ENCODE results near the gene HSD17B1. TPM values are rescaled to one million over a fixed set of nuclear protein-coding genes. Genes with fewer than 3 reads are reported as not detected.

Gene HSD17B1
- total and polyA plus RNA-seq, 2 of the 13 experiments (the other 11 are each of a cell fraction or from before 2014, with no cell fraction given), result 0.54 to 0.93 TPM

DNA sequence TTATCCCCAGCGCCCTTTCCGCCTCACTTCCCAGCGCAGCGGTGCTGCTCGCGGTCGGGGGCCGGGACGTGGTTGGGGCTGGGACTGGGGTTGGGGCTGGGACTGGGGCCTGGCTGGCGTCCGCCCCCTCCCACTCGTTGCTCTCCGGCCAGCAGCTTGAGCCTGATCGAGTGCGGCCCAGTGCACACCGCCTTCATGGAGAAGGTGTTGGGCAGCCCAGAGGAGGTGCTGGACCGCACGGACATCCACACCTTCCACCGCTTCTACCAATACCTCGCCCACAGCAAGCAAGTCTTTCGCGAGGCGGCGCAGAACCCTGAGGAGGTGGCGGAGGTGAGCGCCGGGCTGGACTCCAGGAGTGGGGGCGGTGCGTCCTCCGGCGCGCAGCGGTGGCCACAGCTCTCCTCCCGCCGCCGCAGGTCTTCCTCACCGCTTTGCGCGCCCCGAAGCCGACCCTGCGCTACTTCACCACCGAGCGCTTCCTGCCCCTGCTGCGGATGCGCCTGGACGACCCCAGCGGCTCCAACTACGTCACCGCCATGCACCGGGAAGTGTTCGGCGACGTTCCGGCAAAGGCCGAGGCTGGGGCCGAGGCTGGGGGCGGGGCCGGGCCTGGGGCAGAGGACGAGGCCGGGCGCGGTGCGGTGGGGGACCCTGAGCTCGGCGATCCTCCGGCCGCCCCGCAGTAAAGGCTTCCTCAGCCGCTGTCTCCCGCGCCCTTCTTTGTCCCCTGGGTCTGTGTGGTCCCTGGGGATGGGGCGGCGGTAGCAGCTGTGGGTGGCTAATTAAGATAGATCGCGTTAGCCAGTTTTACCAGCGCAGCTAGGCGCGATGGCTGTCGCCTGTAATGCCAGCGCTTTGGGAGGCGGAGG, 1.8 kb downstream of the HSD17B1 start (continued):
- TF ChIP-seq, protein P1, sequence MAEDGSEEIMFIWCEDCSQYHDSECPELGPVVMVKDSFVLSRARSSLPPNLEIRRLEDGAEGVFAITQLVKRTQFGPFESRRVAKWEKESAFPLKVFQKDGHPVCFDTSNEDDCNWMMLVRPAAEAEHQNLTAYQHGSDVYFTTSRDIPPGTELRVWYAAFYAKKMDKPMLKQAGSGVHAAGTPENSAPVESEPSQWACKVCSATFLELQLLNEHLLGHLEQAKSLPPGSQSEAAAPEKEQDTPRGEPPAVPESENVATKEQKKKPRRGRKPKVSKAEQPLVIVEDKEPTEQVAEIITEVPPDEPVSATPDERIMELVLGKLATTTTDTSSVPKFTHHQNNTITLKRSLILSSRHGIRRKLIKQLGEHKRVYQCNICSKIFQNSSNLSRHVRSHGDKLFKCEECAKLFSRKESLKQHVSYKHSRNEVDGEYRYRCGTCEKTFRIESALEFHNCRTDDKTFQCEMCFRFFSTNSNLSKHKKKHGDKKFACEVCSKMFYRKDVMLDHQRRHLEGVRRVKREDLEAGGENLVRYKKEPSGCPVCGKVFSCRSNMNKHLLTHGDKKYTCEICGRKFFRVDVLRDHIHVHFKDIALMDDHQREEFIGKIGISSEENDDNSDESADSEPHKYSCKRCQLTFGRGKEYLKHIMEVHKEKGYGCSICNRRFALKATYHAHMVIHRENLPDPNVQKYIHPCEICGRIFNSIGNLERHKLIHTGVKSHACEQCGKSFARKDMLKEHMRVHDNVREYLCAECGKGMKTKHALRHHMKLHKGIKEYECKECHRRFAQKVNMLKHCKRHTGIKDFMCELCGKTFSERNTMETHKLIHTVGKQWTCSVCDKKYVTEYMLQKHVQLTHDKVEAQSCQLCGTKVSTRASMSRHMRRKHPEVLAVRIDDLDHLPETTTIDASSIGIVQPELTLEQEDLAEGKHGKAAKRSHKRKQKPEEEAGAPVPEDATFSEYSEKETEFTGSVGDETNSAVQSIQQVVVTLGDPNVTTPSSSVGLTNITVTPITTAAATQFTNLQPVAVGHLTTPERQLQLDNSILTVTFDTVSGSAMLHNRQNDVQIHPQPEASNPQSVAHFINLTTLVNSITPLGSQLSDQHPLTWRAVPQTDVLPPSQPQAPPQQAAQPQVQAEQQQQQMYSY (CRISPR knock-in tag; IDR thresholded peaks at IDR 0.05), result no peak; the same call in 1 of the 2 replicates
- no peak for TF ChIP-seq HDAC6 (IDR thresholded peaks at IDR 0.05; ENCODE audit: low read depth, low read length)
- no peak for TF ChIP-seq PRPF4 (IDR thresholded peaks at IDR 0.05; ENCODE audit: low read depth, low read length, poor library complexity, severe bottlenecking)
- TF ChIP-seq, protein P2, sequence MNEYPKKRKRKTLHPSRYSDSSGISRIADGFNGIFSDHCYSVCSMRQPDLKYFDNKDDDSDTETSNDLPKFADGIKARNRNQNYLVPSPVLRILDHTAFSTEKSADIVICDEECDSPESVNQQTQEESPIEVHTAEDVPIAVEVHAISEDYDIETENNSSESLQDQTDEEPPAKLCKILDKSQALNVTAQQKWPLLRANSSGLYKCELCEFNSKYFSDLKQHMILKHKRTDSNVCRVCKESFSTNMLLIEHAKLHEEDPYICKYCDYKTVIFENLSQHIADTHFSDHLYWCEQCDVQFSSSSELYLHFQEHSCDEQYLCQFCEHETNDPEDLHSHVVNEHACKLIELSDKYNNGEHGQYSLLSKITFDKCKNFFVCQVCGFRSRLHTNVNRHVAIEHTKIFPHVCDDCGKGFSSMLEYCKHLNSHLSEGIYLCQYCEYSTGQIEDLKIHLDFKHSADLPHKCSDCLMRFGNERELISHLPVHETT (CRISPR knock-in tag; conservative IDR thresholded peaks at IDR 0.05), result peak; percentile 95
- TF ChIP-seq ZNF550 (CRISPR knock-in tag; IDR thresholded peaks at IDR 0.05; ENCODE audit: borderline replicate concordance), result peak; percentile 94; the same call in 1 of the 2 replicates
- TF ChIP-seq SIN3A (IDR thresholded peaks at IDR 0.05; ENCODE audit: borderline replicate concordance, low read depth, low read length), result peak; percentile 89; the same call in 1 of the 2 replicates
- TF ChIP-seq, protein P3, sequence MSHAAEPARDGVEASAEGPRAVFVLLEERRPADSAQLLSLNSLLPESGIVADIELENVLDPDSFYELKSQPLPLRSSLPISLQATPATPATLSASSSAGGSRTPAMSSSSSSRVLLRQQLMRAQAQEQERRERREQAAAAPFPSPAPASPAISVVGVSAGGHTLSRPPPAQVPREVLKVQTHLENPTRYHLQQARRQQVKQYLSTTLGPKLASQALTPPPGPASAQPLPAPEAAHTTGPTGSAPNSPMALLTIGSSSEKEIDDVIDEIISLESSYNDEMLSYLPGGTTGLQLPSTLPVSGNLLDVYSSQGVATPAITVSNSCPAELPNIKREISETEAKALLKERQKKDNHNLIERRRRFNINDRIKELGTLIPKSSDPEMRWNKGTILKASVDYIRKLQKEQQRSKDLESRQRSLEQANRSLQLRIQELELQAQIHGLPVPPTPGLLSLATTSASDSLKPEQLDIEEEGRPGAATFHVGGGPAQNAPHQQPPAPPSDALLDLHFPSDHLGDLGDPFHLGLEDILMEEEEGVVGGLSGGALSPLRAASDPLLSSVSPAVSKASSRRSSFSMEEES (CRISPR knock-in tag; IDR thresholded peaks at IDR 0.05), result no peak
- peak; percentile 59 for TF ChIP-seq RFX5 (IDR thresholded peaks at IDR 0.05; ENCODE audit: low read depth, low read length)
- TF ChIP-seq, protein P4, sequence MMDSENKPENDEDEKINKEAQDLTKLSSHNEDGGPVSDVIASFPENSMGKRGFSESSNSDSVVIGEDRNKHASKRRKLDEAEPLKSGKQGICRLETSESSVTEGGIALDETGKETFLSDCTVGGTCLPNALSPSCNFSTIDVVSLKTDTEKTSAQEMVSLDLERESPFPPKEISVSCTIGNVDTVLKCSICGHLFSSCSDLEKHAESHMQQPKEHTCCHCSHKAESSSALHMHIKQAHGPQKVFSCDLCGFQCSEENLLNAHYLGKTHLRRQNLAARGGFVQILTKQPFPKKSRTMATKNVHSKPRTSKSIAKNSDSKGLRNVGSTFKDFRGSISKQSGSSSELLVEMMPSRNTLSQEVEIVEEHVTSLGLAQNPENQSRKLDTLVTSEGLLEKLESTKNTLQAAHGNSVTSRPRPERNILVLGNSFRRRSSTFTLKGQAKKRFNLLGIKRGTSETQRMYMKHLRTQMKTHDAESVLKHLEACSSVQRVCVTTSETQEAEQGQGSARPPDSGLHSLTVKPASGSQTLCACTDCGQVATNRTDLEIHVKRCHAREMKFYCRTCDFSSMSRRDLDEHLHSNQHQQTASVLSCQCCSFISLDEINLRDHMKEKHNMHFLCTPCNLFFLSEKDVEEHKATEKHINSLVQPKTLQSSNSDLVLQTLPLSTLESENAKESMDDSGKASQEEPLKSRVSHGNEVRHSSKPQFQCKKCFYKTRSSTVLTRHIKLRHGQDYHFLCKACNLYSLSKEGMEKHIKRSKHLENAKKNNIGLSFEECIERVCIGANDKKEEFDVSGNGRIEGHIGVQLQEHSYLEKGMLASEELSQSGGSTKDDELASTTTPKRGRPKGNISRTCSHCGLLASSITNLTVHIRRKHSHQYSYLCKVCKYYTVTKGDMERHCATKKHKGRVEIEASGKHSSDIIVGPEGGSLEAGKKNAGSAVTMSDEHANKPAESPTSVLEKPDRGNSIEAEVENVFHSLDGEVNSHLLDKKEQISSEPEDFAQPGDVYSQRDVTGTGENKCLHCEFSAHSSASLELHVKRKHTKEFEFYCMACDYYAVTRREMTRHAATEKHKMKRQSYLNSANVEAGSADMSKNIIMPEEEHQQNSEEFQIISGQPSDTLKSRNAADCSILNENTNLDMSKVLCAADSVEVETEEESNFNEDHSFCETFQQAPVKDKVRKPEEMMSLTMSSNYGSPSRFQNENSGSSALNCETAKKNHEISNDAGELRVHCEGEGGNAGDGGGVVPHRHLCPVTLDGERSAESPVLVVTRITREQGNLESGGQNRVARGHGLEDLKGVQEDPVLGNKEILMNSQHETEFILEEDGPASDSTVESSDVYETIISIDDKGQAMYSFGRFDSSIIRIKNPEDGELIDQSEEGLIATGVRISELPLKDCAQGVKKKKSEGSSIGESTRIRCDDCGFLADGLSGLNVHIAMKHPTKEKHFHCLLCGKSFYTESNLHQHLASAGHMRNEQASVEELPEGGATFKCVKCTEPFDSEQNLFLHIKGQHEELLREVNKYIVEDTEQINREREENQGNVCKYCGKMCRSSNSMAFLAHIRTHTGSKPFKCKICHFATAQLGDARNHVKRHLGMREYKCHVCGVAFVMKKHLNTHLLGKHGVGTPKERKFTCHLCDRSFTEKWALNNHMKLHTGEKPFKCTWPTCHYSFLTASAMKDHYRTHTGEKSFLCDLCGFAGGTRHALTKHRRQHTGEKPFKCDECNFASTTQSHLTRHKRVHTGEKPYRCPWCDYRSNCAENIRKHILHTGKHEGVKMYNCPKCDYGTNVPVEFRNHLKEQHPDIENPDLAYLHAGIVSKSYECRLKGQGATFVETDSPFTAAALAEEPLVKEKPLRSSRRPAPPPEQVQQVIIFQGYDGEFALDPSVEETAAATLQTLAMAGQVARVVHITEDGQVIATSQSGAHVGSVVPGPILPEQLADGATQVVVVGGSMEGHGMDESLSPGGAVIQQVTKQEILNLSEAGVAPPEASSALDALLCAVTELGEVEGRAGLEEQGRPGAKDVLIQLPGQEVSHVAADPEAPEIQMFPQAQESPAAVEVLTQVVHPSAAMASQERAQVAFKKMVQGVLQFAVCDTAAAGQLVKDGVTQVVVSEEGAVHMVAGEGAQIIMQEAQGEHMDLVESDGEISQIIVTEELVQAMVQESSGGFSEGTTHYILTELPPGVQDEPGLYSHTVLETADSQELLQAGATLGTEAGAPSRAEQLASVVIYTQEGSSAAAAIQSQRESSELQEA (CRISPR knock-in tag; IDR thresholded peaks at IDR 0.05; ENCODE audit: not compliant biosample characterization), result peak; percentile 98
- peak; percentile 94; the same call in 1 of the 2 replicates for TF ChIP-seq KLF13 (CRISPR knock-in tag; IDR thresholded peaks at IDR 0.05)
- peak; percentile 73 for TF ChIP-seq BCL6 (CRISPR knock-in tag; IDR thresholded peaks at IDR 0.05)
- TF ChIP-seq MIXL1 (CRISPR knock-in tag; IDR thresholded peaks at IDR 0.05), result peak; percentile 76
- peak; percentile 55; the same call in 1 of the 2 replicates for TF ChIP-seq SP2 (CRISPR knock-in tag; IDR thresholded peaks at IDR 0.05)
